ENCODE results near the gene AHDC1. TPM values are rescaled to one million over a fixed set of nuclear protein-coding genes. Genes with fewer than 3 reads are reported as not detected.
A peak's percentile ranks its signal among the peaks of the same experiment; 100 is the strongest.

AHDC1 gene
- total and polyA plus RNA-seq, 9 of the 15 experiments (the other 6 are each of a cell fraction or from before 2014, with no cell fraction given), result 0.21 to 36.4 (median 4.7) TPM

GRCh38 chr1:27517907-27518718 is 85.8 kb downstream of the AHDC1 start (continued):
- TF ChIP-seq ID3 (CRISPR knock-in tag; IDR thresholded peaks at IDR 0.05), result no peak
- peak; percentile 58; the same call in 1 of the 2 replicates for TF ChIP-seq ID3 (tag; IDR thresholded peaks at IDR 0.05)
- TF ChIP-seq TRIM24 (IDR thresholded peaks at IDR 0.05), result 0 out of 4 replicates have a peak, but pooled peaks of 1 of the 2 experiments have one; percentile 18
- no peak for TF ChIP-seq U2AF2 (optimal IDR thresholded peaks at IDR 0.05; ENCODE audit: low read depth, low read length)
- TF ChIP-seq ZNF668 (CRISPR knock-in tag; IDR thresholded peaks at IDR 0.05), result no peak
- TF ChIP-seq SIRT6 (IDR thresholded peaks at IDR 0.05; ENCODE audit: low read depth, low read length), result no peak
- peak; percentile 31; the same call in 1 of the 2 replicates for TF ChIP-seq SMAD4 (CRISPR knock-in tag; conservative IDR thresholded peaks at IDR 0.05)
- 0 out of 2 replicates have a peak, but pooled peaks have one; percentile 8 for TF ChIP-seq EP300 (IDR thresholded peaks at IDR 0.05; ENCODE audit: low read length)
- no peak for TF ChIP-seq SETDB1 (IDR thresholded peaks at IDR 0.05; ENCODE audit: low read length)
- TF ChIP-seq KLF16 (IDR thresholded peaks at IDR 0.05), result no peak
- no peak for TF ChIP-seq ZNF324 (CRISPR knock-in tag; IDR thresholded peaks at IDR 0.05)
- TF ChIP-seq NFRKB (IDR thresholded peaks at IDR 0.05; ENCODE audit: low read depth), result 0 out of 2 replicates have a peak, but pooled peaks have one; percentile 21
- TF ChIP-seq DACH1 (IDR thresholded peaks at IDR 0.05; ENCODE audit: partially characterized antibody), result no peak
- TF ChIP-seq, protein P1, sequence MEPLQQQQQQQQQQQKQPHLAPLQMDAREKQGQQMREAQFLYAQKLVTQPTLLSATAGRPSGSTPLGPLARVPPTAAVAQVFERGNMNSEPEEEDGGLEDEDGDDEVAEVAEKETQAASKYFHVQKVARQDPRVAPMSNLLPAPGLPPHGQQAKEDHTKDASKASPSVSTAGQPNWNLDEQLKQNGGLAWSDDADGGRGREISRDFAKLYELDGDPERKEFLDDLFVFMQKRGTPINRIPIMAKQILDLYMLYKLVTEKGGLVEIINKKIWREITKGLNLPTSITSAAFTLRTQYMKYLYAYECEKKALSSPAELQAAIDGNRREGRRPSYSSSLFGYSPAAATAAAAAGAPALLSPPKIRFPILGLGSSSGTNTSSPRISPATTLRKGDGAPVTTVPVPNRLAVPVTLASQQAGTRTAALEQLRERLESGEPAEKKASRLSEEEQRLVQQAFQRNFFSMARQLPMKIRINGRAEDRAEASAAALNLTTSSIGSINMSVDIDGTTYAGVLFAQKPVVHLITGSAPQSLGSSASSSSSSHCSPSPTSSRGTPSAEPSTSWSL (CRISPR knock-in tag; IDR thresholded peaks at IDR 0.05; ENCODE audit: borderline replicate concordance), result no peak
- TF ChIP-seq ZBTB49 (CRISPR knock-in tag; IDR thresholded peaks at IDR 0.05; ENCODE audit: borderline replicate concordance), result no peak
- no peak for TF ChIP-seq DEAF1 (CRISPR knock-in tag; IDR thresholded peaks at IDR 0.05)
- TF ChIP-seq, protein P2, sequence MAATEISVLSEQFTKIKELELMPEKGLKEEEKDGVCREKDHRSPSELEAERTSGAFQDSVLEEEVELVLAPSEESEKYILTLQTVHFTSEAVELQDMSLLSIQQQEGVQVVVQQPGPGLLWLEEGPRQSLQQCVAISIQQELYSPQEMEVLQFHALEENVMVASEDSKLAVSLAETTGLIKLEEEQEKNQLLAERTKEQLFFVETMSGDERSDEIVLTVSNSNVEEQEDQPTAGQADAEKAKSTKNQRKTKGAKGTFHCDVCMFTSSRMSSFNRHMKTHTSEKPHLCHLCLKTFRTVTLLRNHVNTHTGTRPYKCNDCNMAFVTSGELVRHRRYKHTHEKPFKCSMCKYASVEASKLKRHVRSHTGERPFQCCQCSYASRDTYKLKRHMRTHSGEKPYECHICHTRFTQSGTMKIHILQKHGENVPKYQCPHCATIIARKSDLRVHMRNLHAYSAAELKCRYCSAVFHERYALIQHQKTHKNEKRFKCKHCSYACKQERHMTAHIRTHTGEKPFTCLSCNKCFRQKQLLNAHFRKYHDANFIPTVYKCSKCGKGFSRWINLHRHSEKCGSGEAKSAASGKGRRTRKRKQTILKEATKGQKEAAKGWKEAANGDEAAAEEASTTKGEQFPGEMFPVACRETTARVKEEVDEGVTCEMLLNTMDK (IDR thresholded peaks at IDR 0.05; ENCODE audit: borderline replicate concordance, insufficient read depth, low read depth, low read length, poor library complexity, severe bottlenecking), result no peak
- no peak for TF ChIP-seq NFXL1 (CRISPR knock-in tag; IDR thresholded peaks at IDR 0.05)

All from K562 (cell line).